MM.1S (cell line): ENCODE results near the gene EML6.

Source experiments
- DNase-seq: peaks from one replicate; pipeline ENCODE4 v3.0.0-alpha.2; 2015
- H2AFZ ChIP-seq: fragments of 300-600 bp; sonication (generic); 2 replicates; pipeline ENCODE4 v1.6.0; 2016; ENCODE audit warnings: antibody characterized with exemption, low read length
- H3F3A ChIP-seq: fragments of 300-600 bp; sonication (generic); 2 replicates; pipeline ENCODE4 v1.6.1; 2016; ENCODE audit warnings: mild to moderate bottlenecking, antibody characterized with exemption, low read length, moderate library complexity, mixed read lengths; ENCODE audit not compliant: insufficient read depth
- H3K27ac ChIP-seq: fragments of 300-600 bp; sonication (generic); 2 replicates; pipeline ENCODE4 v1.5.1; 2016; ENCODE audit warnings: mild to moderate bottlenecking, low read length
- H3K27me3 ChIP-seq: fragments of 300-600 bp; sonication (generic); replicated peaks from 2 replicates; pipeline ENCODE4 v1.6.0; 2016; ENCODE audit warnings: low read length; ENCODE audit not compliant: insufficient read depth
- H3K36me3 ChIP-seq: fragments of 300-600 bp; sonication (generic); replicated peaks from 2 replicates; pipeline ENCODE4 v1.6.1; 2016; ENCODE audit warnings: mild to moderate bottlenecking, low read length, mixed read lengths; ENCODE audit not compliant: insufficient read depth
- H3K4me1 ChIP-seq: fragments of 300-600 bp; sonication (generic); 2 replicates; pipeline ENCODE4 v1.6.1; 2016; ENCODE audit warnings: low read length, mixed read lengths
- H3K4me2 ChIP-seq: fragments of 300-600 bp; sonication (generic); 2 replicates; pipeline ENCODE4 v1.6.0; 2016; ENCODE audit warnings: low read depth, low read length
- H3K4me3 ChIP-seq: fragments of 300-600 bp; sonication (generic); 2 replicates; pipeline ENCODE4 v1.5.1; 2016; ENCODE audit warnings: low read length, mixed read lengths
- H3K79me2 ChIP-seq: fragments of 300-600 bp; sonication (generic); 2 replicates; pipeline ENCODE4 v1.6.1; 2016; ENCODE audit warnings: mixed run types, low read length, mixed read lengths
- H3K9ac ChIP-seq: fragments of 300-600 bp; sonication (generic); 2 replicates; pipeline ENCODE4 v1.6.1; 2016; ENCODE audit warnings: low read length, mixed read lengths
- H3K9me2 ChIP-seq: fragments of 300-600 bp; sonication (generic); replicated peaks from 2 replicates; pipeline ENCODE4 v1.6.1; 2016; ENCODE audit warnings: mild to moderate bottlenecking, low read length, mixed read lengths; ENCODE audit not compliant: insufficient read depth
- H3K9me3 ChIP-seq: fragments of 300-600 bp; sonication (generic); replicated peaks from 2 replicates; pipeline ENCODE4 v1.6.1; 2016; ENCODE audit warnings: mild to moderate bottlenecking, low read length, mixed read lengths; ENCODE audit not compliant: insufficient read depth
- H4K20me1 ChIP-seq: fragments of 300-600 bp; sonication (generic); 2 replicates; pipeline ENCODE4 v1.6.1; 2016; ENCODE audit warnings: mild to moderate bottlenecking, low read length, moderate library complexity, mixed read lengths; ENCODE audit not compliant: insufficient read depth
- EZH2 ChIP-seq: fragments of 300-600 bp; sonication (generic); optimal IDR thresholded peaks from 2 replicates; pipeline ENCODE3; 2017; ENCODE audit warnings: low read depth, mild to moderate bottlenecking, antibody characterized with exemption, low read length, mixed read lengths
- EZH2phosphoT487 ChIP-seq: fragments of 300-600 bp; sonication (generic); IDR thresholded peaks from 2 replicates; pipeline ENCODE4 v1.6.1; 2018; ENCODE audit warnings: antibody characterized with exemption, low read length
- TF ChIP-seq, protein P1 (sequence below): fragments of 300-600 bp; sonication (generic); IDR thresholded peaks from 2 replicates; pipeline ENCODE4 v1.5.1; 2016; ENCODE audit warnings: antibody characterized with exemption, low read length, mixed read lengths

EML6 gene

DNA sequence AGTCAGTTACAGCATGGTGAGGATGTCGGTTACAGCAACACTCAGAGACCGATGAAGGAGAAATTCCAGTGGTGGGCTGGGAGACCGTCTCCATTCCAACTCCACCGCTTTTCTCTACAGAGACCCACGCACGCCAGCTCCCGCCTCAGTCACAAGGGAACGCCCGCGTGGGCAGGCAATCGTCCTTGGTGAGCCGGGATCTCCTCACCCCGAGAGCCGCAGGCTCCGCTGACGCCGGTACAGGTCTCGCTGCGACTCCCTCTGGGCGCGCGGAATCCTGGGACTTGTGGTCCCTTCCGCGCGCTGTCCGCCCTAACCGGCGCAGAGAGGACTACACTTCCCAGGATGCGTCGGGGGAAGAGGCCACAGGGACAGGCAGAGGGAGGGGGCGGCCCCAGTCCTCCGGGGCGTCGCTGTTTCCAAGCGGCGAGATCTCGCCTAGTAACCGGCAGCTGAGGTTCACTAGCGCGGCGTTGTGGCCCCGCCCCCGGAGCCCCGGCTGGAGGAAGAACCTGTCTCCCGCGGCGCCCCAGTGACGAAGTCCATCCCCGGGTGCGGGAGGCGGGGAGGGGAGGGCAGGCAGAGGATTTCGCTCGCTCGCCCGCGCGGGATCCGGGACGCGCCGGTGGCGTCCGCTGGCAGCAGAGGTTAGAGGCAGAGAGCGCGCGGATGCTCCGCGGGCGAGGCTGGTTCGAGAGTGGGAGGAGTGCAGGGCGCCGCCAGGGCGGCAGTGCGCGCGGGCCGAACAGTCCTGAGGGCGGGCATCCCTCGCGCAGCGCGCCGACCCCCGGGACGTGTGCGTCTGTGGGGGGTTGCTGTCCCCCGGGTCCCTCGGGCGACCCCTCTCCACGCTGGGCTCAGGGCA is at the start of gene EML6:
Gene EML6 (plus strand): TSS at position 532 of the 865 bp plus-strand sequence. CDS start 1,400 bp downstream, outside the sequence.
- H3K4me1 ChIP-seq, result peaks cover 26% of the 10 kb centered on the region
- peak within 1 kb of the TSS; percentile 49; the same call in 1 of the 2 replicates for H3K27ac ChIP-seq
- TF ChIP-seq, protein P1, sequence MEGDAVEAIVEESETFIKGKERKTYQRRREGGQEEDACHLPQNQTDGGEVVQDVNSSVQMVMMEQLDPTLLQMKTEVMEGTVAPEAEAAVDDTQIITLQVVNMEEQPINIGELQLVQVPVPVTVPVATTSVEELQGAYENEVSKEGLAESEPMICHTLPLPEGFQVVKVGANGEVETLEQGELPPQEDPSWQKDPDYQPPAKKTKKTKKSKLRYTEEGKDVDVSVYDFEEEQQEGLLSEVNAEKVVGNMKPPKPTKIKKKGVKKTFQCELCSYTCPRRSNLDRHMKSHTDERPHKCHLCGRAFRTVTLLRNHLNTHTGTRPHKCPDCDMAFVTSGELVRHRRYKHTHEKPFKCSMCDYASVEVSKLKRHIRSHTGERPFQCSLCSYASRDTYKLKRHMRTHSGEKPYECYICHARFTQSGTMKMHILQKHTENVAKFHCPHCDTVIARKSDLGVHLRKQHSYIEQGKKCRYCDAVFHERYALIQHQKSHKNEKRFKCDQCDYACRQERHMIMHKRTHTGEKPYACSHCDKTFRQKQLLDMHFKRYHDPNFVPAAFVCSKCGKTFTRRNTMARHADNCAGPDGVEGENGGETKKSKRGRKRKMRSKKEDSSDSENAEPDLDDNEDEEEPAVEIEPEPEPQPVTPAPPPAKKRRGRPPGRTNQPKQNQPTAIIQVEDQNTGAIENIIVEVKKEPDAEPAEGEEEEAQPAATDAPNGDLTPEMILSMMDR, result peak; percentile 24
- TF ChIP-seq EZH2phosphoT487, result no peak
- H3K4me2 ChIP-seq, result peak within 1 kb of the TSS; percentile 92
- no peaks in the 10 kb centered on the region for H3K36me3 ChIP-seq
- H4K20me1 ChIP-seq, result no peaks in the 10 kb centered on the region
- H2AFZ ChIP-seq, result peak within 1 kb of the TSS; percentile 95
- peak within 1 kb of the TSS; percentile 71 for H3K4me3 ChIP-seq
- H3K9me3 ChIP-seq, result no peaks in the 10 kb centered on the region
- DNase-seq, result peak; percentile 99
- H3K79me2 ChIP-seq, result no peaks in the 10 kb centered on the region
- H3K27me3 ChIP-seq, result no peaks in the 10 kb centered on the region
- peak within 1 kb of the TSS; percentile 74 for H3K9ac ChIP-seq
- H3F3A ChIP-seq, result 0 out of 2 replicates have a peak, but pooled peaks cover 4% of the 10 kb centered on the region
- no peaks in the 10 kb centered on the region for H3K9me2 ChIP-seq

DNA sequence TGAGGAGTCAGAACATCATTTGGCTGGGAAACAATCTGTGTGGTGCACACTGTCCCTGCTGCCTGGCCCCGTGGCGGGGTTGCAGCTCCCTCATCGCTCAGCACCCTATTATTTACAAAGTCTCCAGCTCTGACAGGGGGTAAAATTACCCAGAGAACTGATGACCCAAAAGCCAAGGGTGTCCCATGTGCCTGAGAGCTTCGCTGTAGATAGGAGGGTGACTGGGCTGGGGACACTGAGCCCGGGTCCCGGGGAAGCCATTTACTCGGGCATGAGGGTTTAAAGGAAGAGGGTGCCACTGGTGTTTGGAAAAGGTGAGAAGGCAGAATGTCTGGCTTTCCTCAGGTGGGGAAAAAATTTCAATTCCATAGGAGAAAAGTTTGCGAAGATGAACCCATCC is 48.2 kb upstream of the EML6 start:
- Histone ChIP-seq H3K9me3 (no peaks in the 10 kb centered on the region), H3K4me2 (no peak overlapping the region), H2AFZ (no peak overlapping the region), H3F3A (peaks cover 29% of the 10 kb centered on the region), H3K79me2 (no peaks in the 10 kb centered on the region), H3K4me1 (peaks cover 36% of the 10 kb centered on the region), H3K27ac (no peak overlapping the region), H3K9me2 (no peaks in the 10 kb centered on the region), H4K20me1 (no peaks in the 10 kb centered on the region), H3K27me3 (no peaks in the 10 kb centered on the region), H3K36me3 (0 out of 2 replicates have a peak, but pooled peaks cover 5% of the 10 kb centered on the region), H3K4me3 (no peak overlapping the region), H3K9ac (no peak overlapping the region)
- DNase-seq, result no peak
- TF ChIP-seq, protein P1, result no peak
- TF ChIP-seq EZH2phosphoT487 (no peak), EZH2 (no peak)

DNA sequence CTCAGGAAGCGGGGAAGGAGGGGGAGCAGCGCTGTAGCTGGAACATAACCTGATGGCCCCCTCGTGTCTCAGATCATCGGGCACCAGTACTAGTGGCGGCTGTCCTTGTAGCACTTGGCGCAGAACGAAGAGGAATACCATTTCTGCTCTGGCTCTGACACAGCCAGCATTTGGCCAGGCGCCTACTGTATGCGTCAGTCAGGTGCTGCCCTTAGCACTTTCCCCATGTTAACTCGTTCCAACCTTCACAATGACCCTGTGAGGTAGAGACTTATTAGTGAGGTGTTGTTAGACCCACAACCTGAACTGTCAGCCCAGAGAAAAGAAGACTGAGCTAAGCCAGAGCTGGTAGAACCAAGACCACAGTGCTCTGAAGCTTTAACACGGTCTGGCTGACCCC is 47.7 kb upstream of the EML6 start:
- Histone ChIP-seq H3K9ac (no peak overlapping the region), H3K9me2 (no peaks in the 10 kb centered on the region), H3K9me3 (no peaks in the 10 kb centered on the region), H3K79me2 (no peaks in the 10 kb centered on the region), H3K4me2 (no peak overlapping the region), H2AFZ (no peak overlapping the region), H3K27me3 (no peaks in the 10 kb centered on the region), H4K20me1 (no peaks in the 10 kb centered on the region), H3K27ac (no peak overlapping the region), H3K4me3 (no peak overlapping the region), H3K4me1 (peaks cover 36% of the 10 kb centered on the region), H3K36me3 (0 out of 2 replicates have a peak, but pooled peaks cover under 1% of the 10 kb centered on the region), H3F3A (peaks cover 29% of the 10 kb centered on the region)
- DNase-seq, result no peak
- no peak for TF ChIP-seq EZH2
- TF ChIP-seq EZH2phosphoT487, result no peak
- TF ChIP-seq, protein P1, result no peak
